ENCODE results near the gene EPB41L4A. TPM values are rescaled to one million over a fixed set of nuclear protein-coding genes. Genes with fewer than 3 reads are reported as not detected.

The EPB41L4A gene
- total and polyA plus RNA-seq, 2 donors (not counting 1 experiment from before 2014, with no cell fraction given), result 0.23 to 0.50 TPM

DNA sequence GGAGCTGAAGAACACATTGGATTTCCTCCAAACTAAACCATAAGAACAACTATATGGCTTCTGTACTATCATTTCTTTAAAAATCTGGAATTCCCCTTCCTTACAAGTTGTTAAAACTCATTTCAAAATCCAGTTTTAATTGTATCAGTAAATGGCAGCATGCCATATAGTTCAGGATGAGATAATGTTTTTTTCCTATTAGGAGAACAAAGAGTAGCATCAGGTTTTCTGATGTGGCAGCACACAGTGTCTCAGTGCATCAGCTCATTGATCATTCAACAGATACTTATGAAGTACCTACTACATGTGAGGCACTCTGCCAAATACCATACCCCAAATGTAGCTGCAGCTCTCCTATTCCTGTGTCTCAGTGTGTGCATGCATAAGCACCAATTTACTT lies 161.1 kb downstream of the EPB41L4A start:
- TF ChIP-seq EZH2 (IDR thresholded peaks at IDR 0.05; ENCODE audit: low read length, missing control alignments), result no peak
- H3K79me2 ChIP-seq (ENCODE audit: control insufficient read depth, insufficient read depth, low read length), result no peaks in the 10 kb centered on the region
- DNase-seq (ENCODE audit: low read depth in 2 of 2), result no peak

DNA sequence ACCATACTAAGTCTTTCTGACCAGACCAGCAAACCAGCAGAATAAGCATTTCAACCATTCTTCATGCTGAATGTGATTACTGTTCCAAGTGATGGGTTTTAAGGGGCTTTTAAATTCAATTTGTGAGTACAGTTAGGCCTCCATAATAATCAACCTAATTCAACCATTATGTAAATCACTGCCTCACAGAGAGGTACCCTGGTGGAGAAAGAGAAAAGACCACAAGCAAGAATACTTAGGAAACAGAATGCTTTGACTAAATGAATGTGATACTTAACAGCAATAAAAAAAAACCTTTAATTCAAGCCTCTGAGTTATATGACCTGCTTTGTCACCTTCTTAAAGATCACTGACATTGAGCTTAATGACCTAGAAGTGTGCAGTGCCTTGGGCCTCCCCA lies 162.1 kb downstream of the EPB41L4A start:
- H3K79me2 ChIP-seq (ENCODE audit: control insufficient read depth, insufficient read depth, low read length), result no peaks in the 10 kb centered on the region
- no peak for DNase-seq (ENCODE audit: low read depth in 2 of 2)
- H3K9me3 ChIP-seq (ENCODE audit: control insufficient read depth, insufficient read depth, low read depth, low read length), result no peaks in the 10 kb centered on the region
- no peaks in the 10 kb centered on the region for H3K4me1 ChIP-seq (ENCODE audit: control insufficient read depth, extremely low read depth, insufficient read depth, low read length)
- TF ChIP-seq EZH2 (IDR thresholded peaks at IDR 0.05; ENCODE audit: low read length, missing control alignments) (no peak), CTCF (conservative IDR thresholded peaks at IDR 0.05 in 1 of 2, IDR thresholded peaks at IDR 0.05 in 1 of 2; ENCODE audit: low read depth in 1 of 2, low read length in 2 of 2) (no peak)
- no peak overlapping the region for H2AFZ ChIP-seq (ENCODE audit: low read length)
- H3K9ac ChIP-seq (ENCODE audit: insufficient read depth, low read length), result no peak overlapping the region
- H3K27me3 ChIP-seq (ENCODE audit: control insufficient read depth, insufficient read depth, low read length), result no peaks in the 10 kb centered on the region
- no peak overlapping the region for H3K4me3 ChIP-seq (replicated peaks in 1 of 4; ENCODE audit: control extremely low read depth in 1 of 4, insufficient read depth in 1 of 4, low read depth in 3 of 4, low read length in 4 of 4)
- no peak overlapping the region for H3K4me2 ChIP-seq (ENCODE audit: extremely low read depth, insufficient read depth, low read length)
- H4K20me1 ChIP-seq (ENCODE audit: control insufficient read depth, extremely low read depth, insufficient read depth, low read length), result no peaks in the 10 kb centered on the region
- H3K36me3 ChIP-seq (ENCODE audit: control insufficient read depth, insufficient read depth, low read length), result no peaks in the 10 kb centered on the region
- H3K27ac ChIP-seq (ENCODE audit: insufficient read depth, low read length), result no peak overlapping the region

More for the DNA sequence above, 161.1 kb downstream of the EPB41L4A start:
- Histone ChIP-seq H2AFZ (ENCODE audit: low read length) (no peak overlapping the region), H3K4me3 (replicated peaks in 1 of 4; ENCODE audit: control extremely low read depth in 1 of 4, insufficient read depth in 1 of 4, low read depth in 3 of 4, low read length in 4 of 4) (no peak overlapping the region), H3K9ac (ENCODE audit: insufficient read depth, low read length) (no peak overlapping the region), H3K9me3 (ENCODE audit: control insufficient read depth, insufficient read depth, low read depth, low read length) (no peaks in the 10 kb centered on the region), H3K36me3 (ENCODE audit: control insufficient read depth, insufficient read depth, low read length) (no peaks in the 10 kb centered on the region), H3K27ac (ENCODE audit: insufficient read depth, low read length) (no peak overlapping the region), H4K20me1 (ENCODE audit: control insufficient read depth, extremely low read depth, insufficient read depth, low read length) (no peaks in the 10 kb centered on the region), H3K4me1 (ENCODE audit: control insufficient read depth, extremely low read depth, insufficient read depth, low read length) (no peaks in the 10 kb centered on the region), H3K4me2 (ENCODE audit: extremely low read depth, insufficient read depth, low read length) (no peak overlapping the region), H3K27me3 (ENCODE audit: control insufficient read depth, insufficient read depth, low read length) (no peaks in the 10 kb centered on the region)

- Histone ChIP-seq H3K27me3 (ENCODE audit: control insufficient read depth, insufficient read depth, low read length) (no peaks in the 10 kb centered on the region), H3K4me3 (replicated peaks in 1 of 4; ENCODE audit: control extremely low read depth in 1 of 4, insufficient read depth in 1 of 4, low read depth in 3 of 4, low read length in 4 of 4) (no peak overlapping the region), H3K9ac (ENCODE audit: insufficient read depth, low read length) (no peak overlapping the region), H4K20me1 (ENCODE audit: control insufficient read depth, extremely low read depth, insufficient read depth, low read length) (no peaks in the 10 kb centered on the region), H3K79me2 (ENCODE audit: control insufficient read depth, insufficient read depth, low read length) (no peaks in the 10 kb centered on the region), H3K36me3 (ENCODE audit: control insufficient read depth, insufficient read depth, low read length) (no peaks in the 10 kb centered on the region), H3K4me1 (ENCODE audit: control insufficient read depth, extremely low read depth, insufficient read depth, low read length) (no peaks in the 10 kb centered on the region), H3K27ac (ENCODE audit: insufficient read depth, low read length) (no peak overlapping the region), H2AFZ (ENCODE audit: low read length) (no peak overlapping the region), H3K9me3 (ENCODE audit: control insufficient read depth, insufficient read depth, low read depth, low read length) (no peaks in the 10 kb centered on the region), H3K4me2 (ENCODE audit: extremely low read depth, insufficient read depth, low read length) (no peak overlapping the region)
- no peak for DNase-seq (ENCODE audit: low read depth in 2 of 2)
- TF ChIP-seq CTCF (conservative IDR thresholded peaks at IDR 0.05 in 1 of 2, IDR thresholded peaks at IDR 0.05 in 1 of 2; ENCODE audit: low read depth in 1 of 2, low read length in 2 of 2) (no peak), EZH2 (IDR thresholded peaks at IDR 0.05; ENCODE audit: low read length, missing control alignments) (no peak)
These were observed 164.8 kb downstream of the EPB41L4A start for GRCh38 chr5:112254303-112254702.

All from fibroblast of lung (primary cell).